Stimulated activated effector memory CD8-positive, alpha-beta T cell treated with anti-CD3 and anti-CD28 coated beads, Interleukin-12 subunit alpha, Interleukin-12 subunit beta, amount 100 ng/mL, for 72 hours (primary cell): Measurements from ENCODE around the gene DNASE1L2.
"Not testable (repeated sequence)": the region's sequence is repeated elsewhere in the genome, so short reads cannot be mapped to it uniquely, and the experiment has no call there.

Source experiments
- ATAC-seq: fragments of 150-1000 bp; cut with Tn5 transposase; 2 replicates; pipeline ENCODE4 v1.10.0; 2021
- DNase-seq, 2 donors: peaks; one replicate each; pipeline ENCODE4 v3.0.0; 2021 to 2022; ENCODE audit warnings: low spot score in 2 of 2
- H3K27ac Mint-ChIP-seq: one replicate; pipeline ENCODE4 v1.8.0; 2022; ENCODE audit warnings: mild to moderate bottlenecking, mixed read lengths
- H3K36me3 Mint-ChIP-seq: one replicate; pipeline ENCODE4 v1.8.0; 2022; ENCODE audit warnings: mild to moderate bottlenecking, mixed read lengths
- H3K4me1 Mint-ChIP-seq: one replicate; pipeline ENCODE4 v1.8.0; 2022; ENCODE audit warnings: mixed read lengths
- H3K4me3 Mint-ChIP-seq: one replicate; pipeline ENCODE4 v1.8.0; 2022; ENCODE audit warnings: mild to moderate bottlenecking, mixed read lengths
- H3K9me3 Mint-ChIP-seq: one replicate; pipeline ENCODE4 v1.8.0; 2022; ENCODE audit warnings: mixed read lengths

The DNASE1L2 gene

GRCh38 chr16:2238150-2238837 is 2.0 kb downstream of the DNASE1L2 start:
- no peak for ATAC-seq
- peaks cover 34% of the 10 kb centered on the region for H3K36me3 Mint-ChIP-seq

GRCh38 chr16:2238838-2239675 is 2.8 kb downstream of the DNASE1L2 start:
- DNase-seq (no peak), ATAC-seq (no peak)
- no peak overlapping the region for H3K4me3 Mint-ChIP-seq
- H3K4me1 Mint-ChIP-seq: no peaks in the 10 kb centered on the region
- peaks cover 28% of the 10 kb centered on the region for H3K36me3 Mint-ChIP-seq
- H3K9me3 Mint-ChIP-seq: no peaks in the 10 kb centered on the region
- no peak overlapping the region for H3K27ac Mint-ChIP-seq

More at GRCh38 chr16:2238150-2238837, 2.0 kb downstream of the DNASE1L2 start:
- no peak for DNase-seq
- no peak overlapping the region for H3K4me3 Mint-ChIP-seq
- no peak overlapping the region for H3K27ac Mint-ChIP-seq
- no peaks in the 10 kb centered on the region for H3K4me1 Mint-ChIP-seq
- no peaks in the 10 kb centered on the region for H3K9me3 Mint-ChIP-seq

- DNase-seq, H3K4me3 Mint-ChIP-seq, H3K9me3 Mint-ChIP-seq, H3K4me1 Mint-ChIP-seq, ATAC-seq, H3K27ac Mint-ChIP-seq: not testable (repeated sequence)
- H3K36me3 Mint-ChIP-seq: peaks cover 25% of the 10 kb centered on the region
These were observed 4.1 kb downstream of the DNASE1L2 start for GRCh38 chr16:2240331-2240730.

- H3K4me1 Mint-ChIP-seq: no peaks in the 10 kb centered on the region
- no peaks in the 10 kb centered on the region for H3K9me3 Mint-ChIP-seq
- no peak overlapping the region for H3K4me3 Mint-ChIP-seq
- H3K36me3 Mint-ChIP-seq: peaks cover 40% of the 10 kb centered on the region
- peak overlapping the region; percentile 26 for H3K27ac Mint-ChIP-seq
- ATAC-seq (no peak), DNase-seq (no peak)
These were observed 6.4 kb downstream of the DNASE1L2 start for GRCh38 chr16:2242598-2242997.

GRCh38 chr16:2243031-2243528 is 6.8 kb downstream of the DNASE1L2 start:
- Mint-ChIP-seq H3K9me3 (no peaks in the 10 kb centered on the region), H3K4me3 (no peak overlapping the region), H3K36me3 (peaks cover 45% of the 10 kb centered on the region), H3K27ac (no peak overlapping the region), H3K4me1 (no peaks in the 10 kb centered on the region)
- DNase-seq (no peak), ATAC-seq (no peak)

GRCh38 chr16:2243781-2244180 is 7.5 kb downstream of the DNASE1L2 start:
- H3K4me1 Mint-ChIP-seq: no peaks in the 10 kb centered on the region
- H3K36me3 Mint-ChIP-seq: peaks cover 48% of the 10 kb centered on the region
- H3K4me3 Mint-ChIP-seq: no peak overlapping the region
- no peak for ATAC-seq
- no peaks in the 10 kb centered on the region for H3K9me3 Mint-ChIP-seq
- no peak for DNase-seq
- no peak overlapping the region for H3K27ac Mint-ChIP-seq

GRCh38 chr16:2244301-2244700 is 8.1 kb downstream of the DNASE1L2 start:
- H3K4me1 Mint-ChIP-seq: no peaks in the 10 kb centered on the region
- H3K27ac Mint-ChIP-seq: no peak overlapping the region
- peaks cover 54% of the 10 kb centered on the region for H3K36me3 Mint-ChIP-seq
- H3K4me3 Mint-ChIP-seq: no peak overlapping the region
- no peak for DNase-seq
- no peaks in the 10 kb centered on the region for H3K9me3 Mint-ChIP-seq
- ATAC-seq: no peak

- ATAC-seq (no peak), DNase-seq (no peak)
- Mint-ChIP-seq H3K9me3 (no peaks in the 10 kb centered on the region), H3K27ac (no peak overlapping the region), H3K4me1 (no peaks in the 10 kb centered on the region), H3K36me3 (peaks cover 51% of the 10 kb centered on the region), H3K4me3 (no peak overlapping the region)
These were observed 8.9 kb downstream of the DNASE1L2 start for GRCh38 chr16:2244926-2245795.

GRCh38 chr16:2246301-2246885 is 10.1 kb downstream of the DNASE1L2 start:
- Mint-ChIP-seq H3K27ac (no peak overlapping the region), H3K4me3 (no peak overlapping the region), H3K9me3 (no peaks in the 10 kb centered on the region), H3K4me1 (no peaks in the 10 kb centered on the region), H3K36me3 (peaks cover 55% of the 10 kb centered on the region)
- ATAC-seq (no peak), DNase-seq (no peak)

- peaks cover 78% of the 10 kb centered on the region for H3K36me3 Mint-ChIP-seq
- no peaks in the 10 kb centered on the region for H3K9me3 Mint-ChIP-seq
- DNase-seq: no peak
- ATAC-seq: peak; percentile 3
- peak overlapping the region; percentile 81 for H3K27ac Mint-ChIP-seq
- H3K4me3 Mint-ChIP-seq: peak overlapping the region; percentile 78
- H3K4me1 Mint-ChIP-seq: no peaks in the 10 kb centered on the region
These were observed 14.5 kb downstream of the DNASE1L2 start for GRCh38 chr16:2250652-2251295.

GRCh38 chr16:2251296-2252111 is 15.3 kb downstream of the DNASE1L2 start, which contains the start of gene ECI1:
ECI1 (minus strand) TSS chr16:2251587; CDS start chr16:2251566, 21 bp downstream.
- DNase-seq: peak; percentile 76 to 95
- peak; percentile 90 for ATAC-seq
- H3K36me3 Mint-ChIP-seq: peaks cover 78% of the 10 kb centered on the region
- peak within 1 kb of the TSS; percentile 78 for H3K4me3 Mint-ChIP-seq
- peak within 1 kb of the TSS; percentile 81 for H3K27ac Mint-ChIP-seq
- no peaks in the 10 kb centered on the region for H3K9me3 Mint-ChIP-seq
- H3K4me1 Mint-ChIP-seq: no peaks in the 10 kb centered on the region

- DNase-seq (no peak), ATAC-seq (no peak)
- H3K36me3 Mint-ChIP-seq: peaks cover 85% of the 10 kb centered on the region
- no peaks in the 10 kb centered on the region for H3K9me3 Mint-ChIP-seq
- H3K27ac Mint-ChIP-seq: peak overlapping the region; percentile 54
- H3K4me1 Mint-ChIP-seq: no peaks in the 10 kb centered on the region
- H3K4me3 Mint-ChIP-seq: no peak overlapping the region
These were observed 16.5 kb downstream of the DNASE1L2 start for GRCh38 chr16:2252806-2253148.

GRCh38 chr16:2253293-2253692 is 17.0 kb downstream of the DNASE1L2 start:
- Mint-ChIP-seq H3K36me3 (peaks cover 85% of the 10 kb centered on the region), H3K4me1 (no peaks in the 10 kb centered on the region), H3K27ac (peak overlapping the region; percentile 10), H3K4me3 (no peak overlapping the region), H3K9me3 (no peaks in the 10 kb centered on the region)
- ATAC-seq (no peak), DNase-seq (no peak)
